ENCODE results near the gene GHRH. TPM values are rescaled to one million over a fixed set of nuclear protein-coding genes. Genes with fewer than 3 reads are reported as not detected.

Gene GHRH
- polyA plus RNA-seq (ENCODE audit: insufficient read depth in 1 of 5, insufficient read length in 5 of 5, low replicate concordance in 1 of 5): not detected
- long read RNA-seq, donor 1, partial matches to known transcripts: 49 of 76 reads
- long read RNA-seq, donor 1, other reads (novel, unspliced or antisense): 27 of 76 reads
- long read RNA-seq, donor 2: 0 reads
- long read RNA-seq, donor 3: 0 reads
- long read RNA-seq, donor 4: 0 reads
- long read RNA-seq, donor 5: 0 reads
- long read RNA-seq, donor 6: 0 reads
- long read RNA-seq, donor 7: 0 reads
- long read RNA-seq, donor 8: 0 reads

GRCh38 chr20:37261714-37262113, at the start of gene GHRH:
GHRH (minus strand) TSS chr20:37261814; CDS start chr20:37256889, 4,925 bp downstream.
- no peak for DNase-seq

- DNase-seq: no peak
These were observed 49.3 kb upstream of the GHRH start for GRCh38 chr20:37310951-37311350.

- DNase-seq: no peak
These were observed 48.4 kb upstream of the GHRH start for GRCh38 chr20:37309936-37310590.

GRCh38 chr20:37309290-37309689, 47.7 kb upstream of the GHRH start:
- no peak for DNase-seq

- no peak for DNase-seq
These were observed 46.8 kb upstream of the GHRH start for GRCh38 chr20:37308086-37309050.

GRCh38 chr20:37305839-37306238, 44.2 kb upstream of the GHRH start:
- no peak for DNase-seq

GRCh38 chr20:37305079-37305478, 43.5 kb upstream of the GHRH start:
- no peak for DNase-seq

- DNase-seq: no peak
These were observed 42.0 kb upstream of the GHRH start for GRCh38 chr20:37303637-37304036.

- no peak for DNase-seq
These were observed 41.4 kb upstream of the GHRH start for GRCh38 chr20:37302981-37303380.

- DNase-seq: no peak
These were observed 39.9 kb upstream of the GHRH start for GRCh38 chr20:37301558-37301957.

GRCh38 chr20:37301120-37301519, 39.5 kb upstream of the GHRH start:
- DNase-seq: no peak

- DNase-seq: no peak
These were observed 38.3 kb upstream of the GHRH start for GRCh38 chr20:37299718-37300528.

- no peak for DNase-seq
These were observed 36.8 kb upstream of the GHRH start for GRCh38 chr20:37298190-37298939.

- no peak for DNase-seq
These were observed 35.6 kb upstream of the GHRH start for GRCh38 chr20:37297066-37297736.

GRCh38 chr20:37296371-37296770, 34.8 kb upstream of the GHRH start:
- no peak for DNase-seq

GRCh38 chr20:37295595-37295994, 34.0 kb upstream of the GHRH start:
- DNase-seq: no peak

GRCh38 chr20:37295001-37295400, 33.4 kb upstream of the GHRH start:
- DNase-seq: no peak

GRCh38 chr20:37294262-37294981, 32.8 kb upstream of the GHRH start:
- DNase-seq: no peak

GRCh38 chr20:37293301-37293943, 31.8 kb upstream of the GHRH start:
- DNase-seq: no peak

Data from right lung (tissue), 10 donors.